HepG2 (cell line): ENCODE results near the gene IL12B. TPM values are rescaled to one million over a fixed set of nuclear protein-coding genes. Genes with fewer than 3 reads are reported as not detected.

ENCODE experiments used
- ATAC-seq: fragments of 200-7000 bp; cut with Tn5 transposase; 3 replicates; pipeline ENCODE4 v1.9.1; 2020; ENCODE audit warnings: mild to moderate bottlenecking, moderate library complexity
- BruUV-seq: library from RNA; stranded (reverse); fragments of 400-500 nt; replicated peaks from 2 replicates; lab custom pipeline; 2021; lab: Mats Ljungman, UMichigan
- CTCF ChIA-PET: fragments of 300-600 bp; formaldehyde crosslinking; extraction: SDS; loops from one replicate; lab custom pipeline; 2021; ENCODE audit warnings: low total read pairs, inconsistent platforms, low intra/inter-chr PET ratio; lab: Yijun Ruan, JAX
- POLR2A ChIA-PET: fragments of 350-600 bp; sonication (Branson Sonifier 250); formaldehyde crosslinking; loops from one replicate; lab custom pipeline; 2020; ENCODE audit warnings: antibody characterized with exemption, inconsistent platforms; lab: Yijun Ruan, JAX
- DNase-seq: peaks from one replicate; pipeline ENCODE4 v3.0.0-alpha.2; 2015; ENCODE audit warnings: low spot score
- FAIRE-seq: peaks from 3 replicates; lab custom pipeline; 2011; peaks lifted over from hg19 to GRCh38; lab: Jason Lieb, UNC
- H2AFZ ChIP-seq: one replicate; pipeline ENCODE4 v1.6.1; 2011; ENCODE audit warnings: low read length, inconsistent platforms
- H3K27ac ChIP-seq: fragments of 300-600 bp; 3 replicates; pipeline ENCODE4 v1.8.0; 2011; ENCODE audit warnings: mixed run types, mild to moderate bottlenecking, mixed read lengths, low read length, inconsistent platforms; ENCODE audit not compliant: insufficient read depth; ENCODE audit errors: extremely low read length
- H3K27me3 ChIP-seq, 2 experiments: fragments of 200-600 bp in 1 of 2; 2 replicates in 1 of 2; 3 replicates in 1 of 2; pipeline versions ENCODE4 v1.6.0 to v1.8.0; 2011; ENCODE audit warnings: low read length in 2 of 2, mild to moderate bottlenecking in 2 of 2, moderate library complexity in 2 of 2, inconsistent platforms in 1 of 2; ENCODE audit not compliant: insufficient read depth in 2 of 2, control insufficient read depth in 1 of 2
- H3K36me3 ChIP-seq, 2 experiments: fragments of 200-600 bp in 1 of 2; replicated peaks in 1 of 2; 2 replicates in 1 of 2; 3 replicates in 1 of 2; pipeline versions ENCODE4 v1.5.1 to v1.8.0; 2011; ENCODE audit warnings: low read length in 2 of 2, inconsistent platforms in 1 of 2; ENCODE audit not compliant: insufficient read depth in 2 of 2, control insufficient read depth in 1 of 2
- H3K4me1 ChIP-seq: 2 replicates; pipeline ENCODE4 v1.5.1; 2012; ENCODE audit warnings: low read length, inconsistent platforms; ENCODE audit not compliant: insufficient read depth
- H3K4me2 ChIP-seq: 2 replicates; pipeline ENCODE4 v1.6.0; 2011; ENCODE audit warnings: low read depth, low read length, inconsistent platforms
- H3K4me3 ChIP-seq, 3 experiments: fragments of 200-600 bp in 1 of 3; sonication (generic), shearing (Covaris generic) in 1 of 3; replicated peaks in 1 of 3; 2 replicates each; pipeline ENCODE4 v1.5.1; 2011 to 2016; ENCODE audit warnings: low read length in 3 of 3, inconsistent platforms in 2 of 3, low read depth in 2 of 3, mild to moderate bottlenecking in 2 of 3, control low read depth in 1 of 3, mixed read lengths in 1 of 3; ENCODE audit not compliant: insufficient read depth in 1 of 3
- H3K79me2 ChIP-seq: one replicate; pipeline ENCODE4 v1.6.1; 2011; ENCODE audit warnings: low read length, inconsistent platforms; ENCODE audit not compliant: insufficient read depth
- H3K9ac ChIP-seq: 2 replicates; pipeline ENCODE4 v1.6.0; 2011; ENCODE audit warnings: mild to moderate bottlenecking, low read depth, low read length, inconsistent platforms; ENCODE audit not compliant: insufficient read depth
- H3K9me3 ChIP-seq: 2 replicates; pipeline ENCODE4 v1.5.1; 2012; ENCODE audit warnings: mild to moderate bottlenecking, low read length
- H4K20me1 ChIP-seq: 2 replicates; pipeline ENCODE4 v1.6.0; 2011; ENCODE audit warnings: inconsistent platforms, mild to moderate bottlenecking, low read length, moderate library complexity; ENCODE audit not compliant: insufficient read depth
- CENPBD1 ChIP-seq: sonication (generic); formaldehyde crosslinking; IDR thresholded peaks from 2 replicates; pipeline ENCODE4 v1.8.0; 2022; ENCODE audit warnings: missing genetic modification reagents, low read depth, mild to moderate bottlenecking, borderline replicate concordance
- LBX2 ChIP-seq: sonication (generic); formaldehyde crosslinking; IDR thresholded peaks from 2 replicates; pipeline ENCODE4 v1.5.0; 2020; ENCODE audit warnings: missing genetic modification reagents, mild to moderate bottlenecking, borderline replicate concordance
- REXO4 ChIP-seq: sonication (generic); formaldehyde crosslinking; IDR thresholded peaks from 2 replicates; pipeline ENCODE4 v1.8.0; 2022; ENCODE audit warnings: missing genetic modification reagents, mild to moderate bottlenecking, borderline replicate concordance
- ZNF563 ChIP-seq: sonication (generic); formaldehyde crosslinking; IDR thresholded peaks from 2 replicates; pipeline ENCODE4 v1.8.0; 2022; ENCODE audit warnings: mild to moderate bottlenecking, moderate library complexity, missing genetic modification reagents
- ZNF598 ChIP-seq: sonication (generic); formaldehyde crosslinking; IDR thresholded peaks from 2 replicates; pipeline ENCODE4 v1.5.1; 2020; ENCODE audit warnings: mild to moderate bottlenecking, missing genetic modification reagents, borderline replicate concordance
- WGBS: methylation state at CpG from one replicate; pipeline ENCODE4 v1.1.6; 2017; ENCODE audit warnings: low lambda C conversion rate; 5-methylcytosine and 5-hydroxymethylcytosine counted together
- in situ Hi-C: cut with HindIII; loops from 2 replicates; pipeline ENCODE4 v1.10.0; 2017; ENCODE audit warnings: low pct_unique_long_range_greater_than_20kb; ENCODE audit not compliant: extremely low pct_ligation_motif_present
- intact Hi-C: fragments of 100-400 bp; cut with micrococcal nuclease; formaldehyde crosslinking; loops from one replicate; pipeline ENCODE4 v1.10.0; 2022; ENCODE audit not compliant: unreplicated experiment
- polyA plus RNA-seq, 8 experiments: library from polyadenylated mRNA; depleted of rRNA in 3 of 8; stranded (reverse) in 7 of 8; unstranded in 1 of 8; fragments of >200 nt; fragmentation: Illumina TruSeq in 4 of 8; extraction: Trizol in 4 of 8; gene quantifications; 2 replicates each; pipeline versions ENCODE4 v1.2.1 to v1.2.3, GENCODE V29; 2011 to 2016; ENCODE audit warnings: low read depth in 4 of 8, missing spikeins in 1 of 8, mixed read lengths in 1 of 8; ENCODE audit not compliant: insufficient read depth in 1 of 8
- total RNA-seq, 5 experiments: library from RNA; depleted of rRNA; stranded (reverse); fragments of >200 nt; fragmentation: Illumina TruSeq; extraction: Trizol; gene quantifications; 2 replicates each; pipeline ENCODE4 v1.2.3, GENCODE V29; 2016; ENCODE audit warnings: low read depth in 1 of 5

IL12B gene
- total and polyA plus RNA-seq, 2 of the 13 experiments (the other 11 are each of a cell fraction or from before 2014, with no cell fraction given): not detected

GRCh38 chr5:159322180-159322579 is 8.1 kb downstream of the IL12B start:
- no peak for FAIRE-seq
- intact Hi-C loops (no loop called here), in situ Hi-C loops (no loop called here)

GRCh38 chr5:159319832-159320231 is 10.5 kb downstream of the IL12B start:
- ATAC-seq (no peak), FAIRE-seq (no peak), DNase-seq (no peak)
- H2AFZ ChIP-seq: no peak overlapping the region
- no TSS peak for BruUV-seq
- WGBS: 7% methylated on average over 2 of the region's 2 CpGs
- no peak overlapping the region for H3K4me2 ChIP-seq
- no peak overlapping the region for H3K4me3 ChIP-seq
- intact Hi-C loops: no loop called here
- no peaks in the 10 kb centered on the region for H3K36me3 ChIP-seq
- in situ Hi-C loops: loop anchor here (5.0 kb wide), 1 partner anchor 163 kb away; no protein-coding TSS in a partner anchor
- no peaks in the 10 kb centered on the region for H3K9me3 ChIP-seq
- H3K27me3 ChIP-seq: peaks cover 0 to 7% of the 10 kb centered on the region in 2 experiments; a peak in 2 of 5 replicates
- TF ChIP-seq ZNF563 (CRISPR knock-in tag): no peak
- no peaks in the 10 kb centered on the region for H3K79me2 ChIP-seq
- no peaks in the 10 kb centered on the region for H4K20me1 ChIP-seq
- H3K4me1 ChIP-seq: no peaks in the 10 kb centered on the region
- H3K9ac ChIP-seq: no peak overlapping the region
- ChIA-PET POLR2A (no interaction called here), CTCF (no interaction called here)
- no peak overlapping the region for H3K27ac ChIP-seq

More at GRCh38 chr5:159322180-159322579, 8.1 kb downstream of the IL12B start:
- Histone ChIP-seq H3K36me3 (no peaks in the 10 kb centered on the region), H3K9me3 (no peaks in the 10 kb centered on the region), H3K4me1 (no peaks in the 10 kb centered on the region), H4K20me1 (no peaks in the 10 kb centered on the region), H3K4me3 (no peak overlapping the region), H3K4me2 (no peak overlapping the region), H2AFZ (no peak overlapping the region), H3K79me2 (no peaks in the 10 kb centered on the region), H3K27ac (no peak overlapping the region), H3K27me3 (peaks cover 0 to 7% of the 10 kb centered on the region in 2 experiments; a peak in 1 of 5 replicates)
- BruUV-seq: no TSS peak
- ATAC-seq (no peak), DNase-seq (no peak)
- POLR2A ChIA-PET: no interaction called here
- 8% methylated on average over 6 of the region's 6 CpGs for WGBS
- TF ChIP-seq LBX2 (no peak), ZNF598 (CRISPR knock-in tag) (no peak), REXO4 (CRISPR knock-in tag) (no peak), CENPBD1 (CRISPR knock-in tag) (no peak)
- TF ChIP-seq, all 625 proteins: peak for 0
- CTCF ChIA-PET: no interaction called here
- H3K9ac ChIP-seq: no peak overlapping the region
